DND-41 (cell line): ENCODE measurements around the gene DLG2.

Experiments
- ATAC-seq: fragments of 200-7000 bp; cut with Tn5 transposase; 3 replicates; pipeline ENCODE4 v1.9.1; 2021; ENCODE audit warnings: low read depth; ENCODE audit not compliant: insufficient read depth
- DNase-seq: peaks from one replicate; pipeline ENCODE4 v3.0.0-alpha.2; 2020
- H2AFZ ChIP-seq: 2 replicates; pipeline ENCODE4 v1.6.0; 2012; ENCODE audit warnings: low read depth, low read length
- H3K27ac ChIP-seq: 2 replicates; pipeline ENCODE4 v1.5.1; 2012; ENCODE audit warnings: low read length, inconsistent platforms
- H3K27me3 ChIP-seq: fragments of 200-600 bp; sonication (generic); 2 replicates; pipeline ENCODE4 v1.6.0; 2012; ENCODE audit warnings: low read length, mild to moderate bottlenecking, inconsistent platforms; ENCODE audit not compliant: insufficient read depth, poor library complexity
- H3K36me3 ChIP-seq: 2 replicates; pipeline ENCODE4 v1.5.1; 2012; ENCODE audit warnings: low read length, inconsistent platforms; ENCODE audit not compliant: insufficient read depth
- H3K4me1 ChIP-seq: 2 replicates; pipeline ENCODE4 v1.5.1; 2012; ENCODE audit warnings: mild to moderate bottlenecking, low read length; ENCODE audit not compliant: insufficient read depth
- H3K4me2 ChIP-seq: 2 replicates; pipeline ENCODE4 v1.6.0; 2012; ENCODE audit warnings: mild to moderate bottlenecking, moderate library complexity, low read length, inconsistent platforms; ENCODE audit not compliant: insufficient read depth
- H3K4me3 ChIP-seq, 2 experiments: fragments of 200-600 bp in 1 of 2; shearing (Covaris generic) in 1 of 2; 2 replicates each; pipeline ENCODE4 v1.5.1; 2012 to 2016; ENCODE audit warnings: inconsistent platforms in 2 of 2, low read length in 2 of 2, mild to moderate bottlenecking in 2 of 2, low read depth in 1 of 2, moderate library complexity in 1 of 2
- H3K79me2 ChIP-seq: 2 replicates; pipeline ENCODE4 v1.6.0; 2012; ENCODE audit warnings: low read length, inconsistent platforms; ENCODE audit not compliant: insufficient read depth
- H3K9ac ChIP-seq: 2 replicates; pipeline ENCODE4 v1.6.0; 2012; ENCODE audit warnings: low read depth, mild to moderate bottlenecking, inconsistent platforms, low read length, moderate library complexity
- H3K9me3 ChIP-seq: 2 replicates; pipeline ENCODE4 v1.5.1; 2012; ENCODE audit warnings: low read length, moderate library complexity, mild to moderate bottlenecking, inconsistent platforms; ENCODE audit not compliant: insufficient read depth, severe bottlenecking
- H4K20me1 ChIP-seq: 2 replicates; pipeline ENCODE4 v1.6.0; 2012; ENCODE audit warnings: low read length; ENCODE audit not compliant: insufficient read depth
- EZH2 ChIP-seq: IDR thresholded peaks from 3 replicates; pipeline ENCODE4 v1.6.1; 2012; ENCODE audit warnings: borderline replicate concordance, low read depth, mild to moderate bottlenecking, moderate library complexity, low read length, inconsistent platforms; ENCODE audit not compliant: severe bottlenecking
- TF ChIP-seq, protein P1 (sequence below): IDR thresholded peaks from 2 replicates; pipeline ENCODE4 v1.5.1; 2012; ENCODE audit warnings: borderline replicate concordance, low read length, moderate library complexity, mild to moderate bottlenecking; ENCODE audit not compliant: poor library complexity, severe bottlenecking; ENCODE audit errors: extremely low read depth

DLG2 gene

DNA sequence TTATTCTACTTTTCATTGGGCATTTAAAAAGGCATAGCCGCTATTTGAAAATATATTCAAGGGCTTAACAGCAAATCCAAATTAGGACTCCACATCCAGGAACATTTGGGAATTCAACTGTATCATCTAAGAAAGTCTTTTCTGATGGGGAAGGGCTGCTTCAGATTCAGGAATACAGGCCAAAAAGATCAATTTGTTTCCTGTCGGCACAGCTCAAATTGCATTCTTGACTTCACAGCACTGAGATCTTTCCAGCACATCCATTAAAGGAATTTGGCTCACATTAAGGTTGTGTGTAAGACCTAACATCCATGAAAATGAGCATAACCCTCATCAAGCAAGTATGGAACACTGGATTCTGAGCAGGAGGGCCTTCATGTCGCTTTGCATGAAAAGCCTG, 1171.5 kb downstream of the DLG2 start:
- no peak for TF ChIP-seq EZH2
- TF ChIP-seq, protein P1, sequence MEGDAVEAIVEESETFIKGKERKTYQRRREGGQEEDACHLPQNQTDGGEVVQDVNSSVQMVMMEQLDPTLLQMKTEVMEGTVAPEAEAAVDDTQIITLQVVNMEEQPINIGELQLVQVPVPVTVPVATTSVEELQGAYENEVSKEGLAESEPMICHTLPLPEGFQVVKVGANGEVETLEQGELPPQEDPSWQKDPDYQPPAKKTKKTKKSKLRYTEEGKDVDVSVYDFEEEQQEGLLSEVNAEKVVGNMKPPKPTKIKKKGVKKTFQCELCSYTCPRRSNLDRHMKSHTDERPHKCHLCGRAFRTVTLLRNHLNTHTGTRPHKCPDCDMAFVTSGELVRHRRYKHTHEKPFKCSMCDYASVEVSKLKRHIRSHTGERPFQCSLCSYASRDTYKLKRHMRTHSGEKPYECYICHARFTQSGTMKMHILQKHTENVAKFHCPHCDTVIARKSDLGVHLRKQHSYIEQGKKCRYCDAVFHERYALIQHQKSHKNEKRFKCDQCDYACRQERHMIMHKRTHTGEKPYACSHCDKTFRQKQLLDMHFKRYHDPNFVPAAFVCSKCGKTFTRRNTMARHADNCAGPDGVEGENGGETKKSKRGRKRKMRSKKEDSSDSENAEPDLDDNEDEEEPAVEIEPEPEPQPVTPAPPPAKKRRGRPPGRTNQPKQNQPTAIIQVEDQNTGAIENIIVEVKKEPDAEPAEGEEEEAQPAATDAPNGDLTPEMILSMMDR = no peak
- H3K4me1 ChIP-seq = no peaks in the 10 kb centered on the region
- no peaks in the 10 kb centered on the region for H3K9me3 ChIP-seq
- no peaks in the 10 kb centered on the region for H3K27me3 ChIP-seq
- H2AFZ ChIP-seq = no peak overlapping the region
- no peak overlapping the region for H3K9ac ChIP-seq
- no peak overlapping the region for H3K4me2 ChIP-seq
- ATAC-seq = no peak
- H3K27ac ChIP-seq = no peak overlapping the region
- DNase-seq = no peak
- no peaks in the 10 kb centered on the region for H3K36me3 ChIP-seq
- no peaks in the 10 kb centered on the region for H4K20me1 ChIP-seq
- H3K79me2 ChIP-seq = no peaks in the 10 kb centered on the region
- no peak overlapping the region for H3K4me3 ChIP-seq

DNA sequence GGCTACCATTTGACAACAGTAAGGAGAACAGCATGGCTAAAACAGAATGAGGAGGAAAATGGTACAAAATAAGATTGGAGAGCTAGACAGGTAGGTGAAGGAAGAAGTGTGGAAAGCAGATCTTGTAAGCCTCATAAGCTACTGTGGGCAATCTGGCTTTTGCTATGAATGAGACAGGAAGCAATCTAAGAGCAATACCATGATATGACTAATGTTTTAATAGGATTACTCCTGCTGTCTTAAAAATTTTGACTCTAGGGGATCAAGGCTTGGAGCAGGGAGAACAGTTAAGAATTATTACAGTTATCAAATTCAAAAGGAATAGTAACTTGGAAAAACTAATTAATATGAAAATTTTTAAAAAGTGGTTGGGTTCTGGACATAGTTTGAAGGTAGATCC, 1174.9 kb downstream of the DLG2 start:
- Histone ChIP-seq H3K79me2 (no peaks in the 10 kb centered on the region), H3K4me2 (no peak overlapping the region), H2AFZ (no peak overlapping the region), H3K4me3 (no peak overlapping the region), H3K36me3 (no peaks in the 10 kb centered on the region), H3K4me1 (no peaks in the 10 kb centered on the region), H4K20me1 (no peaks in the 10 kb centered on the region), H3K9me3 (no peaks in the 10 kb centered on the region), H3K9ac (no peak overlapping the region), H3K27me3 (no peaks in the 10 kb centered on the region), H3K27ac (no peak overlapping the region)
- DNase-seq (no peak), ATAC-seq (no peak)
- TF ChIP-seq, protein P1 = no peak
- no peak for TF ChIP-seq EZH2

DNA sequence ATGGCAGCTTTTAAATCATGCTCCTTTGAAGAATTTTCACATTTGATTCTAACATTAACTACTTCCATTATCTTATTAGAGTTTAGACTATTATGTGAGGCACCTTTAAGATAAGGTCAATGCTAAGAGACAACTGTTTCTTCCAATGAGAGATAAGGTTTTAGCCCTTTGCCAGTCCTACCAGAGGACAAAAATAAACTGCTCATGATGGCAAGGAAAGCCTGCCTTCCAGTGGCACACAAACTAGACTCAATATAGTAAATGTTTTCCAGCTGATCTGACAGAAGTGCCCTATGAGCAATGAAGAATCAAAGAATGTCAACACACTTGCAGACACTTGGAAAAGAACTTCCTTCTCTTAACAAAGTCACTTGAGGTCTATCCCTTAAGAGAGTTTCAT, 1188.6 kb downstream of the DLG2 start:
- no peak overlapping the region for H3K4me2 ChIP-seq
- H3K4me3 ChIP-seq = no peak overlapping the region
- no peaks in the 10 kb centered on the region for H3K4me1 ChIP-seq
- H3K9ac ChIP-seq = no peak overlapping the region
- no peaks in the 10 kb centered on the region for H3K36me3 ChIP-seq
- ATAC-seq (no peak), DNase-seq (no peak)
- no peak overlapping the region for H2AFZ ChIP-seq
- H4K20me1 ChIP-seq = no peaks in the 10 kb centered on the region
- no peaks in the 10 kb centered on the region for H3K27me3 ChIP-seq
- H3K9me3 ChIP-seq = no peaks in the 10 kb centered on the region
- H3K79me2 ChIP-seq = no peaks in the 10 kb centered on the region
- TF ChIP-seq, protein P1 = no peak
- no peak for TF ChIP-seq EZH2
- H3K27ac ChIP-seq = no peak overlapping the region
